Choroid plexus epithelial cell (primary cell): Measurements from ENCODE around the gene FRMD5.
"Not testable (repeated sequence)": the region's sequence is repeated elsewhere in the genome, so short reads cannot be mapped to it uniquely, and the experiment has no call there.

Experiments
- DNase-seq: peaks from one replicate; pipeline ENCODE4 v3.0.0-alpha.2; 2010; ENCODE audit warnings: low read depth
- H3K4me3 ChIP-seq: 2 replicates; pipeline ENCODE4 v1.5.1; 2011; ENCODE audit warnings: low read depth, mild to moderate bottlenecking, control low read depth, low read length, moderate library complexity
- TF ChIP-seq, protein P1 (sequence below): conservative IDR thresholded peaks from 2 replicates; pipeline ENCODE4 v1.5.1; 2011; ENCODE audit warnings: low read depth, mild to moderate bottlenecking, control low read depth, inconsistent platforms, low read length, moderate library complexity

The FRMD5 gene

DNA sequence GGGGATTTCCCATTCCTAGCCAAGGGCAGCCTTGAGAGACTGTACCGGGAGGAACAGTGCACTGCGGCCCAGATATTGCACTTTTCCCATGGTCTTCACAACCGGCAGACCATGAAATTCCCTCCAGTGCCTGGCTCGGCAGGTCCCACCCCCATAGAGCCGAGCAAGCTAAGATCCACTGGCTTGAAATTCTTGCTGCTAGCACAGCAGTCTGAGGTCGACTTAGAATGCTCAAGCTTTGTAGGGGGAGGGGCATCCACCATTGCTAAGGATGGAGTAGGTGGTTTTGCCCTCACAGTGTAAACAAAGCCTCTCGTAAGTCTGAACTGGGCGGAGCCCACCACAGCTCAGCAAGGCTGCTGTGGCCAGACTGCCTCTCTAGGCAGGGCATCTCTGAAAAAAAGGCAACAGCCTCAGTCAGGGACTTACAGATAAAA lies 156.3 kb downstream of the FRMD5 start:
- DNase-seq: peak; percentile 64
- TF ChIP-seq, protein P1, sequence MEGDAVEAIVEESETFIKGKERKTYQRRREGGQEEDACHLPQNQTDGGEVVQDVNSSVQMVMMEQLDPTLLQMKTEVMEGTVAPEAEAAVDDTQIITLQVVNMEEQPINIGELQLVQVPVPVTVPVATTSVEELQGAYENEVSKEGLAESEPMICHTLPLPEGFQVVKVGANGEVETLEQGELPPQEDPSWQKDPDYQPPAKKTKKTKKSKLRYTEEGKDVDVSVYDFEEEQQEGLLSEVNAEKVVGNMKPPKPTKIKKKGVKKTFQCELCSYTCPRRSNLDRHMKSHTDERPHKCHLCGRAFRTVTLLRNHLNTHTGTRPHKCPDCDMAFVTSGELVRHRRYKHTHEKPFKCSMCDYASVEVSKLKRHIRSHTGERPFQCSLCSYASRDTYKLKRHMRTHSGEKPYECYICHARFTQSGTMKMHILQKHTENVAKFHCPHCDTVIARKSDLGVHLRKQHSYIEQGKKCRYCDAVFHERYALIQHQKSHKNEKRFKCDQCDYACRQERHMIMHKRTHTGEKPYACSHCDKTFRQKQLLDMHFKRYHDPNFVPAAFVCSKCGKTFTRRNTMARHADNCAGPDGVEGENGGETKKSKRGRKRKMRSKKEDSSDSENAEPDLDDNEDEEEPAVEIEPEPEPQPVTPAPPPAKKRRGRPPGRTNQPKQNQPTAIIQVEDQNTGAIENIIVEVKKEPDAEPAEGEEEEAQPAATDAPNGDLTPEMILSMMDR: no peak

DNA sequence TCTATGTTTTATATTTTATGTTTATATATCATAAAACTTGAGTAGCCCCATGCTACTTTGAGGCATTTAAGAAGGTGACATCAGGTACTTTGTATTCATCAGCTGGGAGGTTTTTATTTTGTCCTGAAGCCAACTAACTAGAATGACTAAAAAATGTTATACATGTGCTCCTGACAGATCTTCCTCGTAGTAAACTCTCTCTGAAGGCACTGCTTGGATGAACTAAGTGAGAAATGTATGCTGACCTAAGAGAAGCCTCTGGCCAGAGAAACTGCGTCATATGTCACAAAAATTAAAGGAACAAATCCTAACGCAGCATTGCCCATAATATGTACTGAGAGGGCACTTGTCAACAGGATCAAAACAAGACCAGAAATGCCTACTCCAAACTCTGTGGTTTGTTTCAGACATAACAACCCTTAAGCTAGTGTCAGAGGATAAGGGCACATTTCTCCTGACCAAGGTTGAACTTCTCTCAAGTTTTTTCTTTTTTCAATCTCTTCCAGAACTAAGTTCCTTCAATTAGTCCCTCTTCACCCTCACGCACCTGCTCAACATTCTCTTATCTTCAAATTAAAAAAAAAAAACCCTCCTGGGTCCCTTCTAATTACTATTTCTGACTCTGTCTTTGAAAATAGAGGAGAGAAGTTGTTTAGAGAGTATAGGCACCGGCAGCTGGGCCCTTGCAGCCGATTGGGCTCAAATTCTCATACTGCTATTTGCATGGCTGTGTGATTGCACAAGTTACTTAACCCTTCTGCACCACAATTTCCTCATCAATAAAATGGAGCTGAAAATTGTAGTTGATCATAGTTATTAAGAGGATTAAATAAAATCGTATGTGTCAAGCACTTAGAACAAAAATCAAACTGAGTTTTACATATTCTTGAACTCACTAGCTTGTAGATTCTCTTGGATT lies 159.0 kb downstream of the FRMD5 start:
- H3K4me3 ChIP-seq: no peak overlapping the region
- TF ChIP-seq, protein P1: no peak
- DNase-seq: no peak

More for the DNA sequence above, 156.3 kb downstream of the FRMD5 start:
- H3K4me3 ChIP-seq: no peak overlapping the region

DNA sequence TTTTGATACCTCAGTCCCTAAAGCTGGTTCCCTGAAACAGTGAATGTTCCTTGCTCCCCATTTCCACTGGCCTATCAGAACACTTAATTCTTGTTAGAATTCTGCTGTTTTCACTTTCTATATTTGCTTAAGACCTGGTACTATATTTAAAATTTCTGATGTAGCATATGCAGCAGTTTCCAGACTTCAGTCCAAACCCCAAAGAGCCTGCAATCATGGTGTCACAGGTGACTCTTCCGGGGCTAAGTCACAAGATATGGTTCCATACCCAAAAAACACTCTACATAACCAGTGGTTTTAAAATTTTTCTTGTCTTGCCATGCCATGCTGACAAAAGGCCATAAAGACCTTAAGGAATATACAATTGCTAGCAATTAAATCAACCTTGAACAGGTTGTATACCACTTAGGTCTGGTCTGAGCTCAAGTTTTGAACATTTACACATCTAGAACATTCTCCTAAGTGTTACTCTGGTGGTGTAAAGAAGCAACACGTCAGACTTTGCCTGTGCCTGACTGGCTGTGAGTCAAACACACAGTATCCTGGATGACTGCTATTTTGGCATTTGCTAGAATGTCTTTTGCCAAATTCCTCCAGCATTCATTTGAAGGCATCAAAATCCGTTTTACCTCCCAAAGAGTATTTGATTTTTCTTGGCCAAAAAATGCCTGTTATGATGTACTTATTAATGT lies 160.0 kb downstream of the FRMD5 start:
- TF ChIP-seq, protein P1: no peak
- peak; percentile 69 for DNase-seq
- H3K4me3 ChIP-seq: no peak overlapping the region

DNA sequence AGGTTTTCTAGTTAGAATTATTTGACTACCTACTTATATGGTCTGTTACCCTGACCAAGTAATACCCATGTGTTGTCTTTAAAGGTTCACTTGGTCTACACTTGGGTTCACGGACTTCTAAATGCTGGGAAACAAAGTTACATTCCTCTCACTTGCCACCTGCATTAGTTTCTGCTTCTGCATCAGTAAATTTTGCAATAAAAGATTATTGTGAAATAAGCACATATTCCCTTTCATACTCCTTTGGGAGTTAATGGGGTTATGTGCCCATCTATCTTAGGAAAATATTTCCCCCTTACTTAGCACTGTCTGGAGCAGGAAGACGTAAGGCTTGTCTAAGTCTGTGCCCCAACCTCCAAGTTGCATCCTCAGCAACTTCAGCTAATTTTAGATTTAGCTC lies 160.7 kb downstream of the FRMD5 start:
- no peak overlapping the region for H3K4me3 ChIP-seq
- TF ChIP-seq, protein P1: no peak
- DNase-seq: peak; percentile 27

- H3K4me3 ChIP-seq: no peak overlapping the region
- DNase-seq: peak; percentile 59
- TF ChIP-seq, protein P1: no peak
These were observed 161.2 kb downstream of the FRMD5 start for GRCh38 chr15:44033894-44034293.

DNA sequence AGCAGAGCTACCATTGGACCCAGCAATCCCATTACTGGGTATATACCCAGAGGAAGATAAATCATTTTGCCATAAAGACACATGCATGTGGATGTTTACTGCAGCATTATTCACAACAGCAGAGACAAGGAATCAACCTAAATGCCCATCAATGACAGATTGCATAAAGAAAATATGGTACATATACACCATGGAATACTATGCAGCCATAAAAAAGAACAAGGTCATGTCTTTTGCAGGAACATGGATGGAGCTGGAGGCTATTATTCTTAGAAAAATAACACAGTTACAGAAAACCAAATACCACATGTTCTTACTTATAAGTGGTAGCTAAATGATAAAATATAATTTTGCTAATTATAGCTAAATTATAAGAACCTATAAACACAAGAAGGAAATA lies 162.3 kb downstream of the FRMD5 start:
- not testable (repeated sequence) for DNase-seq, H3K4me3 ChIP-seq

DNA sequence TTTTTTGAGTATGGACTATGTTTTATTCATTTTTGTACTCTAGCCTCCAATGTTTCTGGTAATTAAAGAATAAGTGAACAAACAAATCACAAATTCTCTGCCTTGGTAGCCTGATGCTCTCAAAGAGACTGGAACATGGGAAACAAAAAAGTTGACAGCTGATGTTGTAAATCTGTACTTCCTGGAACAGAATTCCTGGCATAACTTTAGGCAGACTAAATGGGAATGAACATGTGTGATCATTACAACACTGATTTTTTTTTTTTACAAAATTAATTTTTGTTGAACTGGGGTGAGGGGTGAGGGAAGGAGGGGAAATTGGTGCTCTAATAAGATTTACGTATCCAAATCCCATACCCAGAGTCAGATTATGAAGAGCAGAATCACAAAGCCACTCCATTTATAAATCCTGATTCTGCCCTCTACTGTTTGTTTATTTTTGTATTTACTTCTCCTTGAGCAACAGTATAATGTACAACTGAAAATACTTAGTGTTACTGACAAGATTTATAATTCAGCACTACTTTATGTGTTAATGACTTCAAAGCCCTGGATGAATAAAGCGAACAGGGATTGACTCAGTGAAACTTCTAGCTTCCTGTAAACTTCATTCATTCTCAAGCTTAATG lies 165.0 kb downstream of the FRMD5 start:
- TF ChIP-seq, protein P1: no peak
- H3K4me3 ChIP-seq: no peak overlapping the region
- DNase-seq: peak; percentile 69
